ENCODE results near the gene ADCY2. TPM values are rescaled to one million over a fixed set of nuclear protein-coding genes. Genes with fewer than 3 reads are reported as not detected.

The ADCY2 gene
- total RNA-seq, 4 donors from 2014 or later: 2.6 to 24.8 (median 10.9) TPM

DNA sequence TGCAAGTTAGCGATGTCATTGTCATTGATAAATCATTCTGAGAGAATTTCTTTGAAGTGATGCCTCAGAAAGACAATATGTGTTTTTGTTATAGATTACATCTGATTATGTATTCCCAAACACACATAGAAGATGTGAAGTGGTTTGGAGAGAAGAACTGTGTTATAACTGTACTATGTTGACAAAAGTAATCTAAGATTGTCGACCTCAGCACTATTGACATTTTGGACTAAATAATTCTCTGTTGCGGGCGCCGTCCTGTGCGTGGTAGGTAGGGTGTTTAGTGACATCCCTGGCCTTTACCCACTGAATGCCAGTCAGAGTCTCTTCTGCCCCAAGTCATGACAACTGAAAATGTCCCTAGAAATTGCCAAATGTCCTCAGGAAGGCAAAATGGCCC lies 377.2 kb downstream of the ADCY2 start:
- Histone ChIP-seq H3K27me3 (no peaks in the 10 kb centered on the region), H3K9me3 (no peaks in the 10 kb centered on the region), H3K4me3 (no peak overlapping the region), H3K27ac (no peak overlapping the region), H3K36me3 (no peaks in the 10 kb centered on the region), H3K4me1 (no peaks in the 10 kb centered on the region)
- DNase-seq (ENCODE audit: low spot score in 2 of 2): no peak
- WGBS: 89% methylated on average over 6 of the region's 6 CpGs
- TF ChIP-seq EP300 (IDR thresholded peaks at IDR 0.05): no peak
- TF ChIP-seq POLR2AphosphoS5 (IDR thresholded peaks at IDR 0.05): no peak
- TF ChIP-seq, protein P1, sequence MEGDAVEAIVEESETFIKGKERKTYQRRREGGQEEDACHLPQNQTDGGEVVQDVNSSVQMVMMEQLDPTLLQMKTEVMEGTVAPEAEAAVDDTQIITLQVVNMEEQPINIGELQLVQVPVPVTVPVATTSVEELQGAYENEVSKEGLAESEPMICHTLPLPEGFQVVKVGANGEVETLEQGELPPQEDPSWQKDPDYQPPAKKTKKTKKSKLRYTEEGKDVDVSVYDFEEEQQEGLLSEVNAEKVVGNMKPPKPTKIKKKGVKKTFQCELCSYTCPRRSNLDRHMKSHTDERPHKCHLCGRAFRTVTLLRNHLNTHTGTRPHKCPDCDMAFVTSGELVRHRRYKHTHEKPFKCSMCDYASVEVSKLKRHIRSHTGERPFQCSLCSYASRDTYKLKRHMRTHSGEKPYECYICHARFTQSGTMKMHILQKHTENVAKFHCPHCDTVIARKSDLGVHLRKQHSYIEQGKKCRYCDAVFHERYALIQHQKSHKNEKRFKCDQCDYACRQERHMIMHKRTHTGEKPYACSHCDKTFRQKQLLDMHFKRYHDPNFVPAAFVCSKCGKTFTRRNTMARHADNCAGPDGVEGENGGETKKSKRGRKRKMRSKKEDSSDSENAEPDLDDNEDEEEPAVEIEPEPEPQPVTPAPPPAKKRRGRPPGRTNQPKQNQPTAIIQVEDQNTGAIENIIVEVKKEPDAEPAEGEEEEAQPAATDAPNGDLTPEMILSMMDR (IDR thresholded peaks at IDR 0.05): no peak
- no peak for TF ChIP-seq POLR2A (IDR thresholded peaks at IDR 0.05)

DNA sequence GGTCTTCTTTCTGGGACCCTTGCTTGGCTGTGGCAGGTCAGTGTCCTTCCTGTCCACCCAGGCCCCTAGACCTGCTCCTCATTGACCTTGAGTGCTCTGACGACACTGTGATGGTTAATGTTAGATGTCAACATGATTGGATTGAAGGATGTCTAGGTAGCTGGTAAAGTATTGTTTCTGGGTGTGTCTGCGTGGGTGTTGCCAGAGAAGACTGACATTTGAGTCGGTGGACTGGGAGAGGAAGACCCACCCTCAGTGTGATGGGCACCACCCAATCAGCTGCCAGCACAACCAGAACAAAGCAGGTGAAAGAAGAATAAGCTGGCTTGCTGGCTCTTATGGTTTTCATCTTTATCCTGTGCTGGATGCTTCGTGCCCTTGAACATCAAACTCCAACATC lies 380.5 kb downstream of the ADCY2 start:
- no peak for DNase-seq (ENCODE audit: low spot score in 2 of 2)
- no peaks in the 10 kb centered on the region for H3K27me3 ChIP-seq
- TF ChIP-seq POLR2A (IDR thresholded peaks at IDR 0.05) (no peak), POLR2AphosphoS5 (IDR thresholded peaks at IDR 0.05) (no peak), EP300 (IDR thresholded peaks at IDR 0.05) (no peak)
- TF ChIP-seq, protein P1 (IDR thresholded peaks at IDR 0.05): no peak
- H3K4me1 ChIP-seq: no peaks in the 10 kb centered on the region
- no peak overlapping the region for H3K27ac ChIP-seq
- no peaks in the 10 kb centered on the region for H3K36me3 ChIP-seq
- no peaks in the 10 kb centered on the region for H3K9me3 ChIP-seq
- H3K4me3 ChIP-seq: no peak overlapping the region
- 94% methylated on average over 4 of the region's 4 CpGs for WGBS

DNA sequence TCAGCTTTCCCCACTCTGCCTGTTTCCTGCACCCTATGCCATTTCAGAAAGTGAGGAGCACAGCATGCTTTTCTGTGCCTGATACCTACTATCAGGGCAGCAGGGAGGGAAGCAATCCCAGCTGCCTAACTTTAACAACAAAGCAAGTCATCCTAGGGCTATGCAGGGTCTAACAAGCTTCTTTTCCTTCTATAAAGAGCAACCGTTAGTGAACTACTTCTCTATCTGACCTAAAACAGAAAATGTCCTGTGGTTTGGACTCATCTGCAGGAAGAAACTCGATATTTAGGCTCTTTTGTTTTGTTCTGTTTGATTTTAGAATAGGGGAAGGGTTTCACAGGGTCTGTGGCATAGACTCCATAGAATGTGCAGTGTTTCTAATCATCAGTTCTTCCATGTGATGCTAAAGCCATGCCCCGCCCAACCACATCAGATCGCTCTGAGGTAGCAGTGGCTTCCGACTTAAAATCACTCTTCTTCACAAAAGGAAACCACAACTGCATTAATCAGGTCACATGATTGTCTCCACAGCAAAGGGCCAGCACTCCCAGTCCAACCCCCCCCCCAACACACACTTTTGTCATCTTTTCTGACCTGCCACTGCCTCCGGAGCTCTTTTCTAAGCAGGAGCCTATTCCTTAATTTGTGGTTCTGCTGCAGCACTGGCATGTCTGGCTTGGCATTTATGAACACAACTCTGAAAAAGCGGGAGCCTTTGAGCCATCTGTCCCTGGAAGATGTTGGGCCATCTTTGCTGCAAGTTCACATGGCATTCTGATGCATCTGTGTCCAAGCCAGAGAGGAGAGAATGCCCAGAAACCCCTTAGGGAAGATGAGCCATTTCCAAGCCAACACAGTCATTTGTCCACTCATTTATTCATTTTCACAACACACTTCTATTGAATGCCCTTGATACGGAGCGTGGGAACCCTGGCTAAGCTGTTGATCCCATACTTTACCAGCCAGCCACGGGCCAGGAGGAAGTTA lies 383.4 kb downstream of the ADCY2 start:
- no peak for TF ChIP-seq POLR2A (IDR thresholded peaks at IDR 0.05)
- TF ChIP-seq, protein P1 (IDR thresholded peaks at IDR 0.05): no peak
- TF ChIP-seq POLR2AphosphoS5 (IDR thresholded peaks at IDR 0.05): no peak
- no peak for TF ChIP-seq EP300 (IDR thresholded peaks at IDR 0.05)

DNA sequence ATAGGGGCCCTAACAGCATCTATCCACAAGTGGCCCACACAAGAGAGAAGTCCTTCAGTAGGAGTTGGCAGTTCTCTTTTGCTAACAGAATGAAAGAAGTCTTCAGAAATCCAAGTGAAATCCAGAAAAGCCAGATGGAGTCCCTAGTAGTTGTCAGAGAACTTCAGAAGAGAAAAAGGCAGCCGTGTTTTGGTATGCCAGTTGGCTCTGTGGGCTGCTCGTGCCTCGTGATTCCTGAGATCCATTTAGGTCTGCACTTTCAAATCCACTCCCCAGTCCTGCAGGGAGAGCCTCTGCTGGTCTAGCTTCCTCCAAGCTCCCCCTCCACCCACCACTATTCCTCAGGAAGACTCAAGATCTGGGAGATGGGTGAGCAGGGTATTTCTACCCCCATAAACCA lies 386.0 kb downstream of the ADCY2 start:
- 44% methylated on average over 3 of the region's 3 CpGs for WGBS
- no peak for TF ChIP-seq POLR2A (IDR thresholded peaks at IDR 0.05)

More for the DNA sequence above, 383.4 kb downstream of the ADCY2 start:
- Histone ChIP-seq H3K36me3 (no peaks in the 10 kb centered on the region), H3K4me1 (no peaks in the 10 kb centered on the region), H3K4me3 (no peak overlapping the region), H3K27me3 (no peaks in the 10 kb centered on the region), H3K9me3 (no peaks in the 10 kb centered on the region), H3K27ac (no peak overlapping the region)
- no peak for DNase-seq (ENCODE audit: low spot score in 2 of 2)
- WGBS: 67% methylated on average over 10 of the region's 10 CpGs

DNA sequence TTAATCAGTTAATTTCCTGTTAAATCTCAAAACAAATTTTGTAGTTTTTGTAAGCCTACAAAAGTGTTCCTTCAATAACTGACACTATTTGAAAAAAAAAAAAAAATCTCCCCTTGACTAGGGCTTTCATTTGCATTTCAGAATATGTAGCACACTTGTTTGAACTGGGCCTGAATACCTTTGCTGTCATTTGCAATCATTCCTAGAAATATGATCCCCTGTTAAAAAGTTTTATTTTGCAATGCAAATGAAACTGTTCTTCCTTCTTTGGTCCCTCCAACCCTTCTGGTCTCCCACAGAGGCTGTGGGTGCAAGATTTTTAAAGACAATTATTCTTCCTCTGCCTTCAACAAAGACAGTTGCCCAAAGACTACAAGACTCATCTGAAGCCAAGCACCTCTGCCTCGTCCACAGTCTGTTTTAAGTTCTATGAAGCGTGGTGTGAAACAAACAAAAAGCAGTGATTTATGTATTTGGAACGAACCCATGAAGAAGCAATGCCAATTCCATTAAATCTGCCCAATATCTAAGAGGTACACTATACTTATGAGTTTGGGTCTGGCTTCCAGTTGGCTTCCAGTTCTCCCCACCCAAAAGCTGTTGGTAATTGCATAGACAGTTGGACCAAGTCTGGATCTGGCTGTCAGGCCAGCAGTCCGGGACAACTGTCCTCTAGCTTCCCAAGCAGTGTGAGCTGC lies 388.9 kb downstream of the ADCY2 start:
- TF ChIP-seq POLR2AphosphoS5 (IDR thresholded peaks at IDR 0.05) (no peak), POLR2A (IDR thresholded peaks at IDR 0.05) (no peak), EP300 (IDR thresholded peaks at IDR 0.05) (no peak)
- TF ChIP-seq, protein P1 (IDR thresholded peaks at IDR 0.05): no peak
- Histone ChIP-seq H3K27me3 (no peaks in the 10 kb centered on the region), H3K27ac (no peak overlapping the region), H3K9me3 (no peaks in the 10 kb centered on the region), H3K36me3 (no peaks in the 10 kb centered on the region), H3K4me3 (no peak overlapping the region), H3K4me1 (no peaks in the 10 kb centered on the region)
- 53% methylated on average over 4 of the region's 4 CpGs for WGBS
- no peak for DNase-seq (ENCODE audit: low spot score in 2 of 2)

More for the DNA sequence above, 386.0 kb downstream of the ADCY2 start:
- no peak for DNase-seq (ENCODE audit: low spot score in 2 of 2)
- Histone ChIP-seq H3K4me3 (no peak overlapping the region), H3K36me3 (no peaks in the 10 kb centered on the region), H3K27me3 (no peaks in the 10 kb centered on the region), H3K9me3 (no peaks in the 10 kb centered on the region), H3K27ac (no peak overlapping the region), H3K4me1 (no peaks in the 10 kb centered on the region)
